M059J (cell line): ENCODE results near the gene GTF2H1. TPM values are rescaled to one million over a fixed set of nuclear protein-coding genes. Genes with fewer than 3 reads are reported as not detected.
A peak's percentile ranks its signal among the peaks of the same experiment; 100 is the strongest.

ENCODE experiments used
- DNase-seq: peaks from one replicate; pipeline ENCODE4 v3.0.0-alpha.2; 2012; ENCODE audit warnings: low read depth
- total RNA-seq: library from RNA; depleted of rRNA; stranded (reverse); fragments of >200 nt; shearing (Covaris generic); gene quantifications from 2 replicates; pipeline ENCODE4 v1.2.3, GENCODE V29; 2014; rRNA removed

The GTF2H1 gene
- total RNA-seq, result 56.0 and 75.4 TPM in 2 replicates

DNA sequence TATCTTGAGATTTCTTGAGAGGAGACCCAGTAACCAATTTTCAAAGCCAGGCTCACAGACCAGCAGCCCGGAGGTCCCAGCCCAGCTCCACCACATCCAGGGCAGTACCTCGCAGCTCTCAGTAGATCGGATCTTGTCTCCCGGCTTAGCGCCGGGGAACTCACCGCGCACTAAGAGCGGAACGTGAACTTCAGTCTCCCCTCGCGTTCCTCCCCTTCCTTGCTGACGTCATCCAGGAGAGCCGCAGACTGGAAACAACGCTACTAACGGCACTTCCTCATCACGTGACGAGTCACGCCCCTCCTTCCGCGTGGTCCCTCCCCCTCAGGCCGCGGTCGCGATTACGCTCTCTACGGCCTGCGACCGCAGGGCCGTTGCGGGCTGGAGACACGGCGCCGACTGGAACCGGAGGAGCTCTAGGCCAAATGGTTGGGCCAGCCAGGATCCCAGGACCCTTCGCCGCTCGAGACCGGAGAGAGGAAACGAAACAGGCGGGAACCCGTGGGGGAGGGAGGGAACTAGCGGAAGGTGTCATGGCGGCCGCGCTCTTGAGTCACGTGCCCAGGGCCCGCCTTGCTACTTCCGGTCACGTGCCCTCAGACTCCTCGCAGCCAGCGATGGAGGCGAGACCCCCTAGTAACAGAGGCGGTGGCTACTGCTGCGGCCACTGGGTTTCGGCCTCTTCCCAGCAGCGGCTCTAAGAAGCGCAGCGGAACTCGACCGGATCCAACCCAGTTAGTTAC, at the start of gene GTF2H1, which contains the start of gene HPS5:
TSS of gene GTF2H1 (plus strand) at position 599 of the 743 bp plus-strand sequence. CDS start 10,508 bp downstream, outside the sequence.
TSS of gene HPS5 (minus strand) at position 172 of the 743 bp plus-strand sequence. CDS start 4,282 bp downstream, outside the sequence.
- peak; percentile 99 for DNase-seq

DNA sequence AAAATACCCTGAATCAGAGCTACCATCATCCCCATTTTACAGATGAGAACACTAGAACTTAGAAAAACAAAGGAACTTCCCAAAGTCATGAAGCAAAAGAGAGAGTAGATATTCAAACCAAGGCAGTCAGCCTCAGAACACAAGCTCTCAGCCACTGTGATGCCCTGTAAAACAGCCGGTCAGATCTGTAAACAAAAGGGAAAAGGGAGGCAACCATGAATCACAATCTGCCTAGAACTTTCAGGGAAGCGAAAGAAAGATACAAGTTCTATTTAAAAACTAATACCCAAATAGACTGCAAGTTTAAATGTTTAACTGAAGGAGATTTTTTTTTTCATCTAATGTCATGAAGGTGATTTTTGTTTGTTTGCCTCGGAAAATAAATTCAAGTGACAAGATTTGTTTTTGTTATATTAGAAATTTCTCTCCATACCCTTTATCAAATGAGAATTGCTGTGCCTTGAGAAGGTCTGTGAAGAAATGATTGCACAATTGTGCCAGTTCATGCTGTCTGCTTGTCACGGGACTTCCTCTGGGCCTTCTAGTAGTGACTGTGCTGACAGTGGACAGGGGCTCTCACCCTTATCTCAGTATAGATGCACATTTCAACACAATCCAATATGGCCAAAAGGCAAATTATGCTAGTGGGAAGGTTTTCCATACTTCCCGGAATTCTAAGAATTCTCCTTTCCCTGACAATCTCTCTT, 44.6 kb upstream of the GTF2H1 start:
- no peak for DNase-seq

DNA sequence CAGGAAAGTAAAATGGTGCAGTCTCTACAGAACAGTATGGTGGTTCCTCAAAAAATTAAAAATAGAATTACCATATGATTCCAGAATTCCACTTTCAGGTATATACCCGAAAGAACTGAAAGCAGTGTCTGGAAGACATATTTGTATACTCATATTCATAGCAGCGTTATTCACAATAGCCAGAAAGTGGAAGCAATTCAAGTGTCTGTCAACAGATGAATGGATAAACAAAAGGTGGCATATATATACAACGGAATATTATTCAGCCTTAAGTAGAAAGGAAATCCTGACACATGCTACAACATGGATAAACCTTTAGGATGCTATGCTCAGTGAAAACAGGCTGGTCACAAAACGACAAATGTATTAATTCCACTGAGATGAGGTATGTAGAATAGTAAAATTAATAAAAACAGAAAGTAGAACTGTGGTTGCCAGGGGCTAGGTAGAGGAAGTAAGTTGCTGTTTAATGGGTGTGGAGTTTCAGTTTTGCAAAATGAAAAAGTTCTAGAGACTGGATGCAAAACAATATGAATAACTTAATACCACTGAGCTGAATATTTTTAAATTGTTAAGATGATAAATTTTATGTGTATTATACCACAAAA, 41.8 kb upstream of the GTF2H1 start:
- no peak for DNase-seq

DNA sequence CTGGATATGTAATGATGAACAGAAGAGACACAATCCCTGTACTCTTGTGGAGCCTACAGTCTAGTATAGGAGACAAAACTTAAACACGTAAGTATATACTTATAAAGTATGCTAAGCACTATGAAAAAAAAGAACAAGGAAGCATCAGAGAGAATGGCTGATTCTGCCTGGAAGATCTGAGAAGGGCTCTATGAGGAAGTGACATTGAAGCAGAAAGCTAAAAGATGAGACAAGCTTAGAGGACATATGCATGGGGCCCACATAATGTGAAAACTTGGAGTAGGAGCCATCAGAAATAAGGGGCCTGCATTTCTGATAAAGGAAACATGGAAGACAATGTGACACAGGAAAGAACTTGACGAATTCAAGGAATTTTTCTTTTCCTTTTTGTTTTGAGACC, 39.7 kb upstream of the GTF2H1 start:
- no peak for DNase-seq

DNA sequence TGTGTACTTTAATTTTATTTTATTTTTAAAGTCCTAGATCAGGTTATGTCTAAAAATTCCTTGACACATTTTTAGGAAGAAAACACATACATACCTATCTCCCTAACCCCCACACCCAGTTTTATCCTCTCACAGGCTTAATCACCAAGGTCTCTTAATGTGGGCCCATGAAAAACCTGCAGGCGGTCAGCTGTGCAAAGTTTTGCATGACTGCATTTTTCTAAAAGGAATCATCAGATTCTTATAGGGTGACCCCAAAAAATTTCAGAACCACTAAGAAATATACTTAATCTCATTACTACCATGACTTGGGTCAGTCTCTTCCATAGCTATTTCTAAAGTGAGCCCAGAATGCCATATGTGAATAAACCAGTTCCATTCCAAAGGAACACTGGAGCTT, 36.5 kb upstream of the GTF2H1 start:
- peak; percentile 28 for DNase-seq

DNA sequence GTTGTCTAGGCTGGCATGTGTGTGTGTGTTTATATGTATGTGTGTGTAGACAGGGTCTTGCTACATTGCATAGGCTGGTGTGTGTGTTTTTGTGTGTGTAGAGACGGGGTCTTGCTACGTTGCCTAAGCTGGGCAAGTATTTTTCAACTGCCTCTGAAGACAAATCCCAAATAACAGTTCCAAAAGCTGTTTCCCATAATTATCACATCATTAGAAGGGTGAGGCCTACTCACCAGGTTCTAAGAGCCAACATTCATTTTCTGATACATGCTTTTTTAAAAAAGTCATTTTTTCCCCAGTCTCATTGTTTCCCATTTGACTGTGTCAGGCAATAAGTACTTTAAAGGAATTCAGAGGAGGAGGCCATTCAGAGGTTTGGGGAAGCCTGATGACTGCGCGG, 33.5 kb upstream of the GTF2H1 start:
- no peak for DNase-seq

DNA sequence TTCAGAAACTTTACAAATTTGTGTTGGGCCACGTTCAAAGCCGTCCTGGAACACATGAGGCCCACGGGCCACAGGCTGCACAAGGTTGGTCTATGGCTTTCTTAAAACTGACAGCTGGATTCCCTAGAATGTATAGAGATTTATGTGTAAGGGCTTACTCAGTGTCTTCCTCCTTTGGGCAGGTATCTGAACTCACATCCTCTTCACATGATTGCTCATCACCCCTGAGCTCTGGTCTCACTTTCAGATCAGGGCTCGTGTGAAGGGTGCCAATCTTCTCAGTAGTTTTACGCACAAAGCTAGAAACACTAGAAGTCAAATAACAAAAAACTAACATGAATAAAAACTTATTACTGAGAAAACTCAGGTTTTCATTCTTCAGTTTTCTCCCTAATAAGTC, 27.5 kb upstream of the GTF2H1 start:
- DNase-seq, result no peak

DNA sequence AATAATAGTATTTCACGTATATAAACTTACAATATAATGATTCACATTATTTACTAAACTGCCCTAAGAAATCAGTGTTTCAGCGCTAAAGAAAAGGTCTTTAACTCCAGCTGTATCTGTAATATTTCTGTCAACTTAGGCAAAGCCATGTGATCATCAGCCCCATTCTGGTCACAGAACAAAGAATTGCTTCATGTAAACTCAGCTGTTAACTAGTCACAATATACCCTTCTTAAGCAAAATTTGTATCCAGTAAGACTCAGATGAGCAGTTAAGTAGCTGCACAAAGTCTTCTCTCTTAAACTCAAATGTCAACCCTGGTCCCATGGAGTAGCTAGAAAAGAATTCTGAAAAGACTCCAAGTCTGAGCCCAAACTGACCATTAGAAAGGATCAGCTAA, 27.1 kb upstream of the GTF2H1 start:
- DNase-seq, result no peak

DNA sequence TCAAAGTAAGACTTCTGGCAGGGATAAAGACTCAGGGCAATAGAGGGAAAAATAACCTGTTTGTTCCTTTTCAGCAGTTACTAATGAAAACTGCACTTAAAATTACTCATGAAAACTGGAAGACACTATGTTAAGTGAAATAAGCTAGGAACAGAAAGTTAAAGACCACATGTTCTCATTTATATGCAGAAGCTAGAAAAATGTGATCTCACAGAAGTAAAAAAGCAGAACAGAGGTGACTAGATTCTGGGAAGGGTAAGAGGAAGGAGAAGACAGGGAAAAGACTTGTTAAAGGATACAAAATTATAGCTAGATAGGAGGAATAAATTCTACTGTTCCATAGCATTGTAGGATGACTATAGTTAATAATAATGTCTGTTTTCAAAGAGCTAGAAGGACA, 22.6 kb upstream of the GTF2H1 start:
- DNase-seq, result no peak

DNA sequence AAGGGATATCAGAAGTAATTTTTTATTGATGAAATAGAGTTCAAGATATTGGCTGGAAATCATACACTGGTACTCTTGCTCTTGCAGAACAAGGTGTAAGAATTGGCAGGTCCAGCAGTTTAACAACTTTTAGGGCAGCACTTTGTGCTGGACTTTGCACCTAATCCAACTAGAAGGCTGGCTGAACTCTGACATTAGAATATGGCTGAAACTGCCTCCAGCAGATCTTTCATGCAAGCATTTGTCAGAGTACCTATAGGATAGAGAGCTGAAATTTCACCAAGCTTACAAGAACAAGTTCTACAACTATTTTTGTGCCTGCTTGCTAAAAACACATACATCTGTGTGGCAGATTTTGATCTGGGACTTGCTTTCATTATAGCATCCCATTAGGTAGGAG, 17.6 kb upstream of the GTF2H1 start:
- DNase-seq, result no peak

DNA sequence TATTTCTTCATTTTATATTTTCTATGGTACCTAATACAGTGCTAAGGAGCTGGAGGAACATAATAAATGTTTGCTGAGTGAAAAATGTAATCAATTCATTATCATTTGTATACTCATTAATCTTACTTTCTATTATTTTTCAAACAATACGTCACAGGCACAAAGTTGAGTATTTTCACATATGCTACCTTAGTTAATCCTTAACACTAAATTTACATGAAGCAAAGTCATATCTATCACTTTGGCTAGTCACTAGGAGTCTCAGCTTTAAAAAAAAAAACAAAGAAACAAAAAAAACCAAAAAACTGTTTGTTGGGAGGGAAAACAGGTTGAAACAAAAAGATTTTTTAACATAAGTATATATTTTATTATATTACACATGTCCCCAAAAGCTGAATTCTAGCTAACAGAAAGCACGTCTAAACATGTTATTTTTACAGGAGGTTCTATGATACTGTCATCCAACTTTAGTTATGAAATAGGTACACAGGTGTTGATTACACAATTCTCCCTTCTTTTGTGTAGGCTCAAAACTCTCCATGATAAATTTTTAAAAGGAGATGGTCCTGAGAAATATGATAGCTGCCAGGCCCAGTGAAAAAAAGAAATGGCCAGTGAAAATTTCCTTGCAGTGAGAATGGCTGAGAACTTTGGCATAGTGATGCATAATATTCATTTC, 14.8 kb upstream of the GTF2H1 start:
- DNase-seq, result no peak

DNA sequence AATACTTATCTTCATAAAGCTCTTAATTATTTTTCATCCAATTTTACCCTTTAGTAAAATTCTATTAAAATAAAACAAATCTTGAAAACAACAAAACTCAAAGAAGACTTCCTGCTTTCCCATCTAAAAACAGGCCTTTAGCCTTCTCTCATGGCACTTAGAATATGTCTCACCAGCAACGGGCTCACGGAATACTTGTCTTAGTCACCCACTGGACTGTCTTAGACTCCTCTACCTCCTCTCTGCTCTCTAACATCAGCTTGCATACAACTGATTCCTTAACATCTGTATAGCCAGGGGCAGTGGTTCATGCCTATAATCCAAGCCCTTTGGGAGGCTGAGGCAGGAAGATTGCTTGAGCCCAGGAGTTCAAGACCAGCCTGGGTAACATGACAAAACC, 14.1 kb upstream of the GTF2H1 start:
- DNase-seq, result no peak

DNA sequence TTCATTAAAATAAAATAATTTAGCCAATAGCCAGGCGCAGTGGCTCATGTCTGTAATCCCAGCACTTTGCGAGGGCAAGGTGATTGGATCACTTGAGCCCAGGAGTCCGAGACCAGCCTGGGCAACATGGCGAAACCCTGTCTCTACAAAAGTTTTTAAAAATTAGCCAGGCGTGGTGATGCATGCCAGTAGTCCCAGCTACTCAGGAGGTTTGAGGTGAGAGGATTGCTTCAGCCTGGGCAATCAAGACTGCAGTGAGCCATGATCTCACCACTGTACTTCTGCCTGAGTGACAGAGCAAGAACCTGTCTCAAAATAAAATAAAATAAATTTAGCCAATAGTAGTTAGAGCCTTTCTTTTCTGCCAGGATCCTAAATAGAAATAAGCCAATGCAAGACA, 12.7 kb upstream of the GTF2H1 start:
- DNase-seq, result no peak

DNA sequence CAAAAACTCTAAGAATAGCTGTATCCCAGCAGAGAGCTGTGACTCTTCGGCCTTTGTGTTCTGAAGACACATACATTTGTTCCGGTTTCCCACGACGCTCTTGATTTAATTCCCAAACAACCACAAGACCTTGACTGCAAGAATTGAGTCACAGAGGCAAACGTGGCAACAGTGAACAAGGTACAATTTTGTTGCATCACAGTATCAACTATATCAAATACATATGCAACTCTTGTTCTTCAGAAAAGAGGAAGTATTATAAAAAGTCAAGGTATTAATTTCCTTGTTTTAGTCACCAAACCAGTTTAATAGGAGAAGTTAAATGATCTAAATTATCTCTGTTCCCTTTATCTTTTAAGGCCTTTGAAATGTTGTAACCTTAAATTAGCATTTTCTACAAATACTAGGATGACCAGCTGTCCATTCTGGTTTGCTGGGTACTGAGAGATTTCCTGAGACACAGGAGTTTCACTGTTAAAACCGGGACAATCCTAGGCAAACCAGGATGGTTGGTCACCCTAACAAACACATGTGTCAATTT, 11.5 kb upstream of the GTF2H1 start:
- DNase-seq, result peak; percentile 20

DNA sequence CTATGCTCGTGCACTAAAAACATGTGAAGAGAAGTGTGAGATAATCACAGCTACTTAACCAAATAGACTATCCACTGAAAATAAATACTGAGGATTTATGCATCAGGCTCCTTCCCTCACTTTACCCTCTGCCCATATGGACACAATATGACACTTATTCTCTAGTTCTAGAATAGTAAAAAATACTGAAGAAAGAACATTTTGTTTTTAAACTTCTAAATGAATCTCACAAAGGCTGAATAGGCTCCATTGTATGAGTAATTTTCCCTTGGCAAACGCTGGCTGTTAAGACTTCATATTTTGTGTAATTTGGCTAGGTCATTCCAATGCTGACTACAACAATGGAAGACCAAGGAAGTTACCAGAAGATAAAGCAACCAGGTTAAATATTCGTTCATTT, 10.4 kb upstream of the GTF2H1 start:
- peak; percentile 18 for DNase-seq

DNA sequence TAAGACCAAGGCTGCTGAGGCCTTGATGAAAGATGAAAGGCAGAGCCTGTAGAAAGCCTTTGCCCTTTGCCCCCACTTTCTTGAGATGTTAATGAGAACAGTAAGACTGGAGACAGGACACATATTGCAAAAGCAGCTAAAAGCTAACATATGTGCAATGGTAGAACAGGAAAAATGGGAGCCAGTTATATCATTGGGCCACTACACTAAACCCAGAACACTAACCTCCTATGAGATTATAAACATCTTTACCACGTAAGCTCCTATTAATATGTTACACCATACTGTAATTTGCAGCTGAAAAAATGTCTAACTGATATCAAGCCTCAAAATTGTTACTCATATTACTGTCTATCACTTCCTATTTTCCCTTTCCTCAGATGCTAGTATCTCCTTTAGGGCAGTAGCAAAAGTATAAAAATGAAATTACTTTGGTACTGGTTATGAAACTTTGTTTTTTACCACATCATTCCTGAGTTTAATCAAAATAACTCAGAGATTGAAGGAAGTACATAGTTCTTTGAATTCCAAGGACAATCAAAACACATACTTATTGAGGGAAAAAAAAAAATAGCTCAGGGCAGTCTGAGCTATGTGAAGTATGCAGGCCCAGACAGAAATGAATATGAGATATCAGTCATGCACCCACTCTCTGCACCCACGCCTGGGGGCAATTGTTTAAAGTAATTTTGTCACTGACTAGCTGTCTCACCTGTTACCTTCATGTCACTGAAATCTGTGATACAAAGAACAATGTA, 9.5 kb upstream of the GTF2H1 start:
- DNase-seq, result peak; percentile 73

DNA sequence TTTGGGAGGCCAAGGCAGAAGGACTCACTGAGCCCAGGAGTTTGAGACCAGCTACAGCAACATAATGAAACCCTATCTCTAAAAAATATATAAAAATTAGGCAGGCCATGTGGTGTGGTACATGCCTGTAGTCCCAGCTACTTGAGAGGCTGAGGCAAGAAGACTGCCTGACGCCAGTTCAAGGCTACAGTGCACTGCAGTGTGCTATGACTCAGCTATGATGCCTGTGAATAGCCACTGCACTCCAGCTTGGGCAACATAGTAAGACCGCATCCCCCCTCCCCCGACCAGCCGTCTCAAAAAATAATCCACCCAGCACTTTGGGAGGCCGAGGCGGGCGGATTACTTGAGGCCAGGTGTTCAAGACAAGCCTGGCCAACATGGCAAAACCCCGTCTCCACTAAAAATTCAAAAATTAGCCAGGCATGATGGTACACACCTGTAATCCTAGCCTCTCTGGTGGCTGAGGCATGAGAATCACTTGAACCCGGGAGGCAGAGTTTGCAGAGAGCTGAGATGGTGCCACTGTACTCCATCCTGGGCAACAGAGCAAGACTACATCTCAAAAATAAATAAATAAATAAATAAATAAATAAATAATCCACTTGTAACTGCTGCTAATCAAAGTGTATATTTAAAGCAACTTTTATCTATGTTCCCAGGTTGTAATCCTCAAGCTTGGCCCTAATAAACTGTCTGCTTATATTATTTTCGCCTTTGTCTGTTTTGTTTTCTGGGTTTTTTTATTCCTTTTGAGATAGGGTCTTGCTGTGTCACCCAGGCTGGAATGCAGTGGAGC, 8.2 kb upstream of the GTF2H1 start:
- DNase-seq, result peak; percentile 63

DNA sequence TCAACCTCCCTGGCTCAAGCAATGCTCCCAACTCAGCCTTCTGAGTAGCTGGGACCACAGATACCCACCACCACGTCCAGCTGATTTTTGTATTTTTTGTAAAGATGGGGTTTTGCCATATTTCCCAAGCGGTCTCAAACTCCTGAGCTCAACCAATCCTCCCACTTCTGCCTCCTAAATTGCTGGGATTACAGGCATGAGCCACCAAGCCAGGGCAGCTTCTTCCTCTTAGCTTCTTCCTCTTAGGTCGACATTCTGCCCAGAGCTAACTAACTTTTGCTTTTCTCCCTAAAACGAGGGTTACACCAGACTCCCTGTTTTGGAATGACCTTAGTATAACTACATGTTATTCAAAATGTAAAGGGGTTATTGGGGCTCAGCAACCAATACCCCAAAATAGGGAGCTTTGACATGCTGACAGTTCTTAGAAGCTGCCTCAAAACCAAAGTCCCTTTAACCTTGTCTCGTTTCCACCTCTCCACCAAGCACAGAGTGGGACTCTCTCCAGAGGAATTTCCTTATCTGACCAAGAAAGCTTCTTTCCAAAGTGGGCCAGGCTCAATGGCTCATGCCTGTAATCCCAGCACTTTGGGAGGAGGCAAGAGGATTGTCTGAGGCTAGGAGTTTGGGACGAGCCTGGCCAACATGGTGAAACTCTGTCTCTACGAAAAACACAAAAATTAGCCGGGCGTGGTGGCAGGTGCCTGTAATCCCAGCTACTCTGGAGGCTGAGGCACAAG, 7.4 kb upstream of the GTF2H1 start:
- no peak for DNase-seq

DNA sequence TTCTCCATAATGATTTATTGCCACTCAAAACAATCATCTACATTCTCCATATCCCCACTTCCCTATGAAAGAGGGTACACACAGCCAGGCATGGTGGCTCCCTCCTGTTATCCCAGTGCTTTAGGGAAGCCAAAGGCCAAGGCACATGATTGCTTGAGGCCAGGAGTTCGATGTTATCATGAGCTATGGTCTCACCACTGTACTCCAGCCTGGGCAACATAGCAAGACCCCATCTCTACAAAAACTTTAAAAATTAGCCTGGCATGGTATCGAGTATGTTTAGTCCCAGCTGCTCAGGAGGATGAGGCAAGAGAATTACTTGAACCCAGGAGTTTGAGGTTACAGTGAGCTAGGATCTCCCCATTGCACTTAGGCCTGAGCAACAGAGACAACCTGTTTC, 6.5 kb upstream of the GTF2H1 start:
- DNase-seq, result no peak

DNA sequence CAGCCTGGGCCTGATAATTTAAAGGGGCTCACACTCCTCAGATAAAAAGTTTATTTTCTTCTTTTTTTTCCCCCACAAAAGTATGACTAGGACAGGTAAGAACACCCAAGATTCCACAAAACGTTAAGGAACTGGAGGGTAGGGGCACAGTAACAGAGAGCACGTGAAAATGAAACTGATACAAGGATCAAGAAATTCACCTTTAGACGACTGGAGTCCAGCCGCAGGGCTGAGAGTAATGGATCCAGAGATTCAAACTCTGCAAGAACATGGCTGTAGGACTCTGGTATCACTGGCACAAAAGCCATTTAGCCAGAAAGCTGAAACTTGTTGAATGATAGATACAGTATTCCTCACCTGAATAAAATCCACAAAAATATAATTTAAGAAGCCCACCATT, 4.8 kb upstream of the GTF2H1 start:
- DNase-seq, result no peak
